NK-92 treated with Interleukin-12 subunit alpha and Interleukin-12 subunit beta, amount 100 ng/mL, for 24 hours (cell line): ENCODE results near the gene KHNYN.
"Not testable (repeated sequence)": the region's sequence is repeated elsewhere in the genome, so short reads cannot be mapped to it uniquely, and the experiment has no call there.

Experiments used
- DNase-seq: peaks from one replicate; lab custom pipeline; 2025; lab: John Stamatoyannopoulos, UW

KHNYN gene

DNA sequence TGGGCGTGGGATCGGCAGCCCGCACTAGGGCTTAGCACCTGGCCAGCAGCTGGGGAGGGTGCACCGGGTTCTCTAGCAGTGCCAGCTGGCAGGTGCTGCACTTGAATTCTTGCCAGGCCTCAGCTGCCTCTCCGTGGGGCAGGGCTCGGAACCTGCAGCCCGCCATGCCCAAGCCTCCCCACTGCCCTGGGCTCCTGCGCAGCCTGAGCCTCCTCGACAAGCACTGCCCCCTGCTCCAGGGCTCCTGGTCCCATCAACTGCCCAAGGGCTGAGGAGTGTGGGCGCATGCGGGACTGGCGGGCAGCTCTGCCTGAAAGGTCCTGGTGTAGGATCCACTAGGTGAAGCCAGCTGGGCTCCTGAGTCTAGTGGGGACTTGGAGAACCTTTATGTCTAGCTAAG lies 43.5 kb downstream of the KHNYN start:
- no peak for DNase-seq

DNA sequence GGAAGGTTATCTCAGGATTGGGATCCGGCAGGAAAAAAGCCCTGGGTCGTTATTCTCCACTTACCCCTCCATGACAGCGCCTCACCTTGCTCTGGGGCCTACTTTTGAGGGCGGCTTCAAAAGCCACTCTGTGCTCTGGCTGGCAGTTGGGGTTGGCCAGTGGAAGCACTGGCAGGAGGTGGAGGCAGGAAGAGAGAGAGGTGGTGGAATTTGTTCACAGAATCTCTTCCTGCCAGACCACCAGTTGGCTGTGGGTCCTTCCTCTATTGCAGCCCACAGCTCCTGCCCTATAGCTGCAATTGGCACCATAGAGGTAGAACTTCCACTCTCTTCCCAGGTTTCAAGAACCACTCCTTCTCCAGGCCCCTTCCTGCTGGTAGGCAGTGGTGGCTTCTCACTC lies 45.5 kb downstream of the KHNYN start:
- DNase-seq = no peak

DNA sequence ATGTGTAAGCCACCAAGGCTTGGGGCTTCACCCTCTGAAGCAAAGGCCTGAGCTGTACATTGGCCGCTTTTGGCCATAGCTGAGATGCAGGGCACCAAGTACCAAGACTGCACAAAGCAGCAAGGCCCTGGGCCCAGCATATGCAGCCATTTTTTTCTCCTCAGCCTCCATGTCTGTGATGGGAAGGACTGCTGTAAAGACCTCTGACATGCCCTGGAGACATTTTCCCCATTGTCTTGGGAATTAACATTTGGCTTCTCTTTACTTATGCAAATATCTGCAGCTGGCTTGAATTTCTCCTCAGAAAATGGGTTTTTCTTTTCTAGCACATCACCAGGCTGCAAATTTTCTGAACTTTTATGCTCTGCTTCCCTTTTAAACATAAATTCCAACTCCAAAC lies 50.2 kb downstream of the KHNYN start:
- DNase-seq = not testable (repeated sequence)

DNA sequence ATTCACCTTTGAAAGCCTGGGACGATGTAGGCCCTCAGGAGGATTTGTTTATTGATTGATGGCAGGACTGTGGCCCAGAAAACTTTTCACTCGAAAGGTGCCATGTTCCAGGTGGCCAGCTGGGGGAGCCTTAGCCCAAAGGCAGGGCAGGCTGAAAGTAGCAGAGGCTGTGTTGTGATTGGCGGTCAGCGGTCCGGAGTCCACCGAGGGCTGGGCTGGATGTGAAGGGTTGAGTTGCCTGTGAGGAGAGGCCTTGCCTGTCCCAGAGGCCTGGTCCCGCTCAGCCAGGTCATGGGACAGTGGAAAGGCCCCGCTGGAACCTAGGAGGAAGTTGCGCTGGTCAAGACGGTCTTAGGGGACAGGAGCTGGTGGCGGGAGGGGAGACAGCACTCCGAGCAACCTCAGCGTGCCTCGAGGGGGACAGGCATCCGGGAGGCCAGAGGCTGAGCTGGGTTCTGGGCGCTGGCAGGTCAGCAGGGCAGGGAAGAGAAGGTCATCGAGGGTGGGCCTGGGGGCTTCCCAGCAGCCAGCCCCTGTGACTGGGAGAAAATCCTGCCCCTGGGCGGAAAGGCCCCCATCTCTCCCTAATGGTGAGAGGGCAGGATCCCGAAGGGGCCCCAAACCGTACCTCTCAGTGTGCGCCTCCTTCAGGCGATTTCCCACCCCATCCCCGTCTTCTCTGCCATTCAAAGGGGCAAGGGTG lies 52.0 kb downstream of the KHNYN start:
- DNase-seq = peak; percentile 14

DNA sequence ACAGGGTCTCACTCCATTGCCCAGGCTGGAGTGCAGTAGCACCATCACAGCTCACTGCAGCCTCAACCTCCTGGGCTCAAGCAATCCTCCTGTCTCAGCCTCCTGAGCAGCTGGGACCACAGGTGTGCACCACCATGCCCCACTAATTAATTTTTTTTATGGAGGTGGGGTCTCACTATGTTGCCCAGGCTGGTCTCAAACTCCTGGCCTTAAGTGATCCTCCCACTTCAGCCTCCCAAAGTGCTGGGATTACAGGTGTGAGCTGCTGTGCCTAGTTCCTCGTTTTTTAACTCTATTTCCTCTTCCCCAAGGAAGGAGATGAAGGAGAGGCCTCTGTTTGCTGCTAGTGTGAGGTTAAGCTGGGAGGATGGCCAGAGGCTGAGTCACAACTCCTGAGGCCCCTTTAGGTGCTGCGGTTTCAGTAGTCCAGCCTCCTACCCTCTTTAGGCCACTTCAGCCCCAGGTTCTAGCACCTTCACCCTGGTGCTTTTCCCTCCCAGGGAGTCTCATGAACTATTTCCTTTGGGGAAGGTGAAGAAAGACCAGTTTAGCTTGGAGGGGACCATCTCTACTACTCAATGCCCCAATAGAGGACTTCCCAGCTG lies 53.0 kb downstream of the KHNYN start:
- not testable (repeated sequence) for DNase-seq

DNA sequence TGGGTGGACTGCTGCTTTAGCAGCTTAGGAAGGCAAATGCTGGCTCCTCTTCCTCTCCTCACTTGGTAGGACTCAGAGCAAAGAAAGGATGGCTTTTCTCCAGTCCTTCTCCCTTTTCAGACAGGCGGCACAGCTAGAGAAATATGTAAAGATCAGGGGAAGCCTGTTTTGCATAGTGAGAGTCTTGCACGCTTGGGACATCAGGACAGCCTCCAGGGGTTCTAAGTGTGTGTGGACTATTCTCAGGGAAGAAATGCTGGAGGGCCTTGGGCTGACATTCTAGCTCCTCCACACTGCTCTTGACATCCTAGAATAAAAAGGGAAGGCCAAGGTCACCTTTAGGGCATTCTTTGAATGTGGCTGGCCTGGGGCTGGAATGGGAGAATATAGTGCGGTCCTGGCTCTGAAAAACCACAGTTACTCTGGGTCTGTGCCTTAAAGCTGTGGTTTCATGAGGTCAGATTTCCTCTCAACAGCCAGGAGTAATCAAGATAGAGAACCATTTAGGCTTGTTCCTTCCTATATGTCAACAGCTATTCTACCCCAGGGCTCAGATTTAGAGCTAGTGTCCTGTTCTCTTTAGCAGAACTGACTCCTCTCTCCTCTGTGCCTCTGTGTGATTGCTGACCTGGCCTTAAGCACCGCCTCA lies 54.0 kb downstream of the KHNYN start:
- DNase-seq = no peak
